Uterus (tissue), 2 donors: ENCODE data around the gene MPDU1.

Source experiments
- CTCF ChIP-seq, 4 experiments: fragments of 200-600 bp in 2 of 4; fragments of 450-650 bp in 2 of 4; sonication (generic) in 2 of 4; IDR thresholded peaks; one replicate each; pipeline ENCODE4 v1.5.1; 2016 to 2019; ENCODE audit warnings: antibody characterized with exemption in 4 of 4, mild to moderate bottlenecking in 2 of 4, moderate library complexity in 1 of 4
- POLR2A ChIP-seq, 2 donors: fragments of 450-650 bp; IDR thresholded peaks; one replicate each; pipeline ENCODE4 v1.6.1; 2016; ENCODE audit warnings: antibody characterized with exemption in 2 of 2, mild to moderate bottlenecking in 1 of 2, moderate library complexity in 1 of 2

GRCh38 chr17:7569571-7569970 lies 14.1 kb upstream of the MPDU1 start:
- TF ChIP-seq POLR2A (IDR thresholded peaks at IDR 0.05) (no peak), CTCF (IDR thresholded peaks at IDR 0.05) (no peak)
